Fibroblast of lung (primary cell): Measurements from ENCODE around the gene WHRN.

Source experiments
- CTCF ChIP-seq, 2 donors: IDR thresholded peaks in 1 of 2; conservative IDR thresholded peaks in 1 of 2; 1 replicate in 1 of 2; 2 replicates in 1 of 2; pipeline ENCODE4 v1.5.1; 2011 to 2012; ENCODE audit warnings: low read length in 2 of 2, control low read depth in 1 of 2, inconsistent platforms in 1 of 2, low read depth in 1 of 2, mild to moderate bottlenecking in 1 of 2
- EZH2 ChIP-seq: IDR thresholded peaks from 2 replicates; pipeline ENCODE4 v1.5.1; 2012; ENCODE audit warnings: low read length, control low read depth, mild to moderate bottlenecking; ENCODE audit errors: missing control alignments

GRCh38 chr9:114370251-114370967 is 134.9 kb downstream of the WHRN start:
- no peak for TF ChIP-seq CTCF (conservative IDR thresholded peaks at IDR 0.05 in 1 of 2, IDR thresholded peaks at IDR 0.05 in 1 of 2; ENCODE audit: low read depth in 1 of 2, low read length in 2 of 2)
- TF ChIP-seq EZH2: no peak
